ENCODE results near the gene NUDT19.

DNA sequence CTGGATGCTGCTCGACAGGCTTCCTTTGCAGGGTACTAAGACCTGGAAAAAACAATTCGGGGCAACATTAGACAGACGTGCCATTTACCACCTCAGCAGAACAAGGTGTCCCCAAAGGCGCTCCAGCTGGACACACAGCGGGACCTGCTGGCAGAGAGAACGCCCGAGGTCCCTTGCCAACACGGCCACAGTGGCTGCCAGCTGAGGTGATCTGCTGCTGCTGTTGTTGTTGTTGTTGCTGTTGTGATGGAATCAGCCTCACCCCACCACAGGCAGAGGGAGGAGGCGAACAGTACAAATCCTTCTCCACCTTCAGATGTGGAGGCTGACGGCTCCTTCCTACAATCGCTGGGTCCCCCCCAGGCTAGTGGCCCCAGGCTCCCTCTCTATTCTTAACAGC is 41.9 kb upstream of the NUDT19 start:
- no peak for TF ChIP-seq POLR2A (IDR thresholded peaks at IDR 0.05)
- TF ChIP-seq, protein P1, sequence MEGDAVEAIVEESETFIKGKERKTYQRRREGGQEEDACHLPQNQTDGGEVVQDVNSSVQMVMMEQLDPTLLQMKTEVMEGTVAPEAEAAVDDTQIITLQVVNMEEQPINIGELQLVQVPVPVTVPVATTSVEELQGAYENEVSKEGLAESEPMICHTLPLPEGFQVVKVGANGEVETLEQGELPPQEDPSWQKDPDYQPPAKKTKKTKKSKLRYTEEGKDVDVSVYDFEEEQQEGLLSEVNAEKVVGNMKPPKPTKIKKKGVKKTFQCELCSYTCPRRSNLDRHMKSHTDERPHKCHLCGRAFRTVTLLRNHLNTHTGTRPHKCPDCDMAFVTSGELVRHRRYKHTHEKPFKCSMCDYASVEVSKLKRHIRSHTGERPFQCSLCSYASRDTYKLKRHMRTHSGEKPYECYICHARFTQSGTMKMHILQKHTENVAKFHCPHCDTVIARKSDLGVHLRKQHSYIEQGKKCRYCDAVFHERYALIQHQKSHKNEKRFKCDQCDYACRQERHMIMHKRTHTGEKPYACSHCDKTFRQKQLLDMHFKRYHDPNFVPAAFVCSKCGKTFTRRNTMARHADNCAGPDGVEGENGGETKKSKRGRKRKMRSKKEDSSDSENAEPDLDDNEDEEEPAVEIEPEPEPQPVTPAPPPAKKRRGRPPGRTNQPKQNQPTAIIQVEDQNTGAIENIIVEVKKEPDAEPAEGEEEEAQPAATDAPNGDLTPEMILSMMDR (IDR thresholded peaks at IDR 0.05) = no peak
- no peak for TF ChIP-seq POLR2AphosphoS5 (IDR thresholded peaks at IDR 0.05; ENCODE audit: insufficient read depth in 1 of 2, low read depth in 1 of 2)

Measured in vagina (tissue), 2 donors.